Heart left ventricle (tissue), 16 donors: Measurements from ENCODE around the gene OR8J1. TPM values are rescaled to one million over a fixed set of nuclear protein-coding genes. Genes with fewer than 3 reads are reported as not detected.
"Not testable (repeated sequence)": the region's sequence is repeated elsewhere in the genome, so short reads cannot be mapped to it uniquely, and the experiment has no call there.

ENCODE experiments used
- ATAC-seq, 4 donors: fragments of 200-7000 bp; cut with Tn5 transposase; one replicate each; pipeline ENCODE4 v1.9.1; 2020 to 2022; ENCODE audit warnings: moderate library complexity in 4 of 4, mild to moderate bottlenecking in 3 of 4, moderate number of reproducible peaks in 1 of 4
- DNase-seq, 5 donors: peaks; one replicate each; pipeline ENCODE4 v3.0.0-alpha.2; 2020
- H3K27ac ChIP-seq, 12 donors: fragments of 200-600 bp; sonication (generic) in 4 of 12; one replicate each; pipeline versions ENCODE4 v1.5.0 to v1.8.0; 2016 to 2022; ENCODE audit warnings: mild to moderate bottlenecking in 2 of 12
- H3K27me3 ChIP-seq, 9 donors: fragments of 200-600 bp; sonication (generic) in 2 of 9; one replicate each; pipeline versions ENCODE4 v1.5.1 to v1.8.0; 2016 to 2022; ENCODE audit warnings: mild to moderate bottlenecking in 3 of 9
- H3K36me3 ChIP-seq, 9 donors: fragments of 200-600 bp; sonication (generic) in 2 of 9; one replicate each; pipeline versions ENCODE4 v1.5.0 to v1.8.0; 2018 to 2022; ENCODE audit warnings: mild to moderate bottlenecking in 2 of 9
- H3K4me1 ChIP-seq, 12 donors: fragments of 200-600 bp; sonication (generic) in 4 of 12; one replicate each; pipeline versions ENCODE4 v1.5.0 to v1.8.0; 2016 to 2022; ENCODE audit warnings: mild to moderate bottlenecking in 3 of 12
- H3K4me3 ChIP-seq, 12 donors: fragments of 200-600 bp; sonication (generic) in 4 of 12; one replicate each; pipeline versions ENCODE4 v1.5.0 to v1.8.0; 2017 to 2022; ENCODE audit warnings: mild to moderate bottlenecking in 9 of 12, moderate library complexity in 4 of 12
- H3K9me3 ChIP-seq, 12 donors: fragments of 200-600 bp; sonication (generic) in 4 of 12; one replicate each; pipeline versions ENCODE4 v1.5.0 to v1.8.0; 2016 to 2022; ENCODE audit warnings: mild to moderate bottlenecking in 1 of 12
- CTCF ChIP-seq, 12 donors: fragments of 200-600 bp; sonication (generic) in 4 of 12; IDR thresholded peaks; one replicate each; pipeline versions ENCODE4 v1.5.0 to v1.8.0; 2018 to 2022; ENCODE audit warnings: antibody characterized with exemption in 12 of 12, mild to moderate bottlenecking in 5 of 12
- POLR2A ChIP-seq, 2 donors: fragments of 450-650 bp; IDR thresholded peaks; one replicate each; pipeline ENCODE4 v1.6.1; 2017; ENCODE audit warnings: antibody characterized with exemption in 2 of 2, mild to moderate bottlenecking in 2 of 2, moderate library complexity in 2 of 2
- WGBS, 4 donors: extraction: QIAGEN DNeasy Blood & Tissue Kit in 2 of 4; methylation state at CpG; one replicate each; pipeline versions ENCODE4 v1.1.5 to v1.1.7; 2013 to 2018; 5-methylcytosine and 5-hydroxymethylcytosine counted together
- intact Hi-C, 10 donors: fragments of 100-400 bp; cut with DNase I; formaldehyde crosslinking; loops; one replicate each; pipeline versions ENCODE4 v1.11.1 to v1.14.2; 2022
- polyA plus RNA-seq, 2 donors: library from polyadenylated mRNA; stranded (reverse); fragments of 200-250 nt; gene quantifications; one replicate each; pipeline ENCODE4 v1.2.3, GENCODE V29; 2013
- total RNA-seq, 9 donors: library from RNA; depleted of rRNA in 2 of 9; stranded (reverse); fragments of >200 nt in 2 of 9; fragmentation: NEBNext Ultra II Directional in 3 of 9; extraction: Animal tissue kit (Norgen Biotek cat#: 25700) in 3 of 9; gene quantifications; one replicate each; pipeline versions ENCODE4 v1.1.0 to v1.2.4, GENCODE V29; 2016 to 2023
- donor health status: ischemic (EF 13 %, LVEDD 7.1; RV severe dilation, severe dysfunction).
- donor health status: healthy with polysubstance abuse.
- donor health status: DM: no; HTN: yes; CAD: no.
- donor health status: DM: no; HTN: no; CAD: no.
- donor health status: ischemic (EF 25% LVEDD 6.9; RV normal size, moderate dysfunction).
- donor health status: ischemic (EF 25% LVEDD 5.7; RV mildly dilated, moderate dysfunction).
- donor health status: healthy.
- donor health status: DM: yes; HTN: yes; CAD: no.
- donor health status: ischemic (EF 35%, LVEDD 5.7; RV mildly dilated, moderate dysfunction).
- donor health status: nonischemic (EF 11% LVEDD 7.7; RV severe dilation, severe dysfunction).
- donor health status: DM: yes; HTN: yes; CAD: no.
- donor health status: PGD.
- donor health status: ischemic (EF 29% LVEDD 5.4; RV normal size, mild dysfunction).
- donor health status: nonischemic (EF 23%, LVEDD 6.1; RV moderate dilation, normal function).

The OR8J1 gene
- total and polyA plus RNA-seq, 11 donors, result not detected

- H3K9me3 ChIP-seq, result peaks cover 0 to 4% (median 0%) of the 10 kb centered on the region in 12 donors
- intact Hi-C loops, result no loop called here
- no peak for TF ChIP-seq CTCF (IDR thresholded peaks at IDR 0.05)
- no peak for TF ChIP-seq POLR2A (IDR thresholded peaks at IDR 0.05)
- WGBS, 4 donors, result 76 to 86% (median 81%) methylated on average over 2 of the region's 2 CpGs
- H3K36me3 ChIP-seq, result no peaks in the 10 kb centered on the region
- H3K27ac ChIP-seq, result no peak overlapping the region
- no peak for DNase-seq
- ATAC-seq, result no peak
- no peaks in the 10 kb centered on the region for H3K27me3 ChIP-seq
- H3K4me3 ChIP-seq, result no peak overlapping the region
- H3K4me1 ChIP-seq, result no peaks in the 10 kb centered on the region
Measured at GRCh38 chr11:56380120-56380519, 26.0 kb downstream of the OR8J1 start.

- Histone ChIP-seq H3K27me3 (no peaks in the 10 kb centered on the region), H3K36me3 (no peaks in the 10 kb centered on the region), H3K4me1 (no peaks in the 10 kb centered on the region), H3K4me3 (no peak overlapping the region), H3K9me3 (no peaks in the 10 kb centered on the region), H3K27ac (no peak overlapping the region)
- 82 to 92% (median 88%) methylated on average over 3 of the region's 3 CpGs for WGBS, 4 donors
- TF ChIP-seq POLR2A (IDR thresholded peaks at IDR 0.05), result no peak
- no peak for TF ChIP-seq CTCF (IDR thresholded peaks at IDR 0.05)
- ATAC-seq, result no peak
- intact Hi-C loops, result no loop called here
- DNase-seq, result no peak
Measured at GRCh38 chr11:56394381-56394780, 40.3 kb downstream of the OR8J1 start.

GRCh38 chr11:56396047-56396446 lies 42.0 kb downstream of the OR8J1 start:
- no peaks in the 10 kb centered on the region for H3K4me1 ChIP-seq
- TF ChIP-seq CTCF (IDR thresholded peaks at IDR 0.05) (no peak), POLR2A (IDR thresholded peaks at IDR 0.05) (no peak)
- intact Hi-C loops, result no loop called here
- H3K9me3 ChIP-seq, result no peaks in the 10 kb centered on the region
- WGBS, 4 donors, result 52 to 56% (median 54%) methylated on average over 3 of the region's 3 CpGs
- ATAC-seq, result no peak
- H3K36me3 ChIP-seq, result no peaks in the 10 kb centered on the region
- H3K27ac ChIP-seq, result no peak overlapping the region
- H3K27me3 ChIP-seq, result no peaks in the 10 kb centered on the region
- no peak overlapping the region for H3K4me3 ChIP-seq
- DNase-seq, result no peak

- H3K27ac ChIP-seq, intact Hi-C loops, H3K4me1 ChIP-seq, H3K36me3 ChIP-seq, H3K27me3 ChIP-seq, H3K4me3 ChIP-seq, ATAC-seq: not testable (repeated sequence)
- peak in 1 of 5 donors; percentile 48 for DNase-seq
- peaks cover 0 to 21% (median 0%) of the 10 kb centered on the region in 12 donors for H3K9me3 ChIP-seq
- 86 to 94% (median 93%) methylated on average over 15 to 27 of the region's 27 CpGs for WGBS, 4 donors
Measured at GRCh38 chr11:56401858-56402461, 47.9 kb downstream of the OR8J1 start.

- Histone ChIP-seq H3K36me3 (no peaks in the 10 kb centered on the region), H3K27me3 (no peaks in the 10 kb centered on the region), H3K27ac (no peak overlapping the region), H3K4me1 (no peaks in the 10 kb centered on the region), H3K9me3 (peaks cover 0 to 21% (median 0%) of the 10 kb centered on the region in 12 donors), H3K4me3 (no peak overlapping the region)
- DNase-seq, result no peak
- no peak for TF ChIP-seq CTCF (IDR thresholded peaks at IDR 0.05)
- no peak for TF ChIP-seq POLR2A (IDR thresholded peaks at IDR 0.05)
- no peak for ATAC-seq
- intact Hi-C loops, result no loop called here
- 86 to 92% (median 87%) methylated on average over 2 of the region's 2 CpGs for WGBS, 4 donors
Measured at GRCh38 chr11:56404393-56404792, 50.3 kb downstream of the OR8J1 start.
